Activated T-helper 1 cell treated with anti-CD3 and anti-CD28 coated beads, Interleukin-2, amount 50 U/mL, for 16 hours (primary cell): ENCODE results near the gene MGAT5.
"Not testable (repeated sequence)": the region's sequence is repeated elsewhere in the genome, so short reads cannot be mapped to it uniquely, and the experiment has no call there.

Source experiments
- DNase-seq, 2 donors: peaks; one replicate each; pipeline ENCODE4 v3.0.0-alpha.2; 2020; ENCODE audit warnings: low read depth in 1 of 2, low spot score in 1 of 2

Gene MGAT5

DNA sequence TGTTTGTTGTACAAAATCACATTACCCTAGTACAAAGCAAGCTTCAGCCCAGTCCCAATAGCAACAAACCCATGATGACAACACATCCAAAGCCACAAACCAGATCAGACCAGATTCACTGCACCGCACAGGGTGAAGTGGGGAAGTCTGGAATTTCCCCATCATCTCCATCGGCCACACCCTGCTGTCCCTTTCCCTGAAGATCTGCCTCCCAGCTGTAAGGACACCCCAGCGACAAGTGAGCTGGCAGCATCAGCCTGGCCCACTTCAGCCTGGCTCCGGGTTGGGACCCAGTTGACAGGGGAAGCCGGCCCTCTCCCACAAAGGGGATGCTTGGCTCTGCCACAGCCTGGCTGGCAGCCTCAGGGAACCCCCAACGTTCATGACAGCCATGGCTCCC lies 207.6 kb downstream of the MGAT5 start:
- no peak for DNase-seq

DNA sequence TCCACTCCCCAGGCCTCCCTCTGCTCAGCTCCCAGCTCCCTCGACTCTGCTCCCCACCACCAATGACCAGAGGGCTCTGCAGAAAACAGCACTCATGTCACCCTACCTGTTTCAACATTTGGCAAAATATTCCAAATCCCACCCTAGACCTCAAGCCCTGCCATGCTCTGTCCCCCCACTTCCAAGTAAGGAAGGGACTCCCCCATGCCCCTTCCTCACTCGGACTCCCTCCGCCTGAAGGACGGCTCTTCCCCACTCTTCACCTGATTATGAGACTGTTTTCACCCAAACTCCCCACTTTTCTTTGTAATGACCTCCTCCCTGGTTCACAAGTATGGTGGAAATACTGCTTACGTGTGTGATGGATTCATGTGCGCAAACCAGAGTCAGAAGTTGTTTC lies 208.4 kb downstream of the MGAT5 start:
- no peak for DNase-seq

DNA sequence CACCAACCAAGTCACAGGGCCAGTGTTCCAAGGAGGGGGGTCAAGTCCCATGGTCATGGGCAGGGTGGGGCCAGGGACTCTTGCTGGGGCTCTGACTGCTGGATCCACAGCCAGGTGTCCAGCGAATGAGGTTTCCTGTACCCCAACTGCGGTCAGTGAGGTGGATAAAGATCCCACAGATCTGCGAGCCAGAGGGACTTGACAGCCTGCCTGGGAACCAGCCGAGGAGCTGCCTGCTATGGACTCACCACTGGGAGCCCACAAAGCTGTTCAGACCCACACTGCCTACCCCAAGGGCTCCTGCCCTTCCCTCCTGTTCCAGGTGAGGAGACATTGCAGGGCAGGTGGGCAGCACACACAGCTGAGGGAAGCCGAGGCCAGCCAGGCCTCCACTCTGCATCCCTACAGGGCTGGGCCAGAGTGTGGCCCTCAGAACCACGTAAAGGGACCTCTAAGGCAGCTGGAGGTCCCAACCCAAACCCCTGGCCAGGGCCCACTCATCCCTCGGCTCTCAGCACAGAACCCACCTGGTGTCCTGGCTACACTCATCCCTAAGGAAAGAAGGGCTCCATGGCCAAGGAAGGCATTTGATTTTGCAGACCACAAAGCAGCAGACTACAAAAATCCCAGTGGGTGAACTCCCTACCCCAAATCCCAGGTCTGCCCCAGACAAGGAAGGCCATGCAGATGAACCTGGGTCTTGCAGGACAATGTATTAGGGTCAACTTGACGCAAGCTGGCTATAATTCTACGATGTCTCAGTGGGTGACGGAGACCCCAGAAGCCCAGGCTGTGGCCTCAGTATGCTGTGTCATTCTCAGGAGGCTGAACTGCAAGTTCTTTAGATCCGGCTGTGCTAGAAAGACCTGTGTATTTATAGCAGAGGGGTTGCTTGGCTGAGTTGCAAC lies 209.2 kb downstream of the MGAT5 start:
- DNase-seq: no peak

DNA sequence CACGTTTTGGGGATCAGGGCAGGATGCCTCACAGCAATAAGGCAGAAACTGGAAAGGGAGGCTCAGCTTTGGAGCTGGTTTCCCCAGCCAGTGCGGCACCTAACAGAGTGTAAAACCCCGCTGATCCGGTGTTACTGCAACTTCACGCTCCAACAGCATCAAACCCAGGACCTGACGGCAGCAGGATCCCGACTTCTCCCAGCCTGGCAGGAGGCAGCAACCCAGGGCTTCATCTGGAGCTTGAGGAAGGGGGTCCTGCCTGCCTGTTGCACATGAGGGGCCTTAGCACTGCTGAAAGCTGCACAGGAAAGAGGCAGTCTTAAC lies 209.8 kb downstream of the MGAT5 start:
- DNase-seq: no peak

DNA sequence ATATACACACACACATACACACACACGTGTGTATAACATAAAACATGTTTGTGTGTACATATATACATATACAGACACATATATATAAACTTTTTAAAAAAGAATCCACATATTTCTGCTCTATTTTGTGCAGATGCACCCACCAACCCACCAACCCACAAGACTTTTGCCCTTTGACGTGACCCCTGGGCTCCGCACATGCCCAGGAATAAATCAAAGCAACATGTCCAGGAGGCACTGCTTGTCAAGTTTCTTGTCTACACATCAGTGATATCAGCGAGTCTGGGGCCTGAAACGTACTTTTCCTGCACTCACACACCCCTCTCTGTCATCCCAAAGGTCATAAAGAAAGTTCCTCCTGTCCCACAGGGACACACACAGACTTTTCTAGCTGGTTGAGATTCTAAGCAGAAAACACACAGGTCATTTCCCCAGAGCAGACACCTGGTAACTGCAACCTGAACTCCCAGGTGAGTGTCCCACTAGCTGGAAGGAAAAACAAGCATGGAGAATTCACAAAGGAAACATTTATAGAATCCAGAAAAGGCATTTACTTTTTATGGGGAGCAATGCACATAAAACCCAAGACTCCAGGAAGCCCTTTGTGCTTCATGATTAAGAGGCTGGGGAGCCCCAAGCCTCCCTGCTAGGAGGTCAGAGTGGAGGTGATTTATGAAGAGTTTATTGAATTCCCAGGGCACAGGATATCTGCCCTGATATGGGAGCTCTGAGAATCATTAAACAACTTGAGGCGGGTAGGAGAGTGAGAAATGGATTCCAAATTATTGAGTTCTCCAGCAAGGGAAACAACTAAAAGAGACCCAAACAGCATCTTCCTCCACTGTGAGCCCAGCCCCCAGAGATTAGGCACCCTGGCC lies 211.6 kb downstream of the MGAT5 start:
- DNase-seq: no peak

DNA sequence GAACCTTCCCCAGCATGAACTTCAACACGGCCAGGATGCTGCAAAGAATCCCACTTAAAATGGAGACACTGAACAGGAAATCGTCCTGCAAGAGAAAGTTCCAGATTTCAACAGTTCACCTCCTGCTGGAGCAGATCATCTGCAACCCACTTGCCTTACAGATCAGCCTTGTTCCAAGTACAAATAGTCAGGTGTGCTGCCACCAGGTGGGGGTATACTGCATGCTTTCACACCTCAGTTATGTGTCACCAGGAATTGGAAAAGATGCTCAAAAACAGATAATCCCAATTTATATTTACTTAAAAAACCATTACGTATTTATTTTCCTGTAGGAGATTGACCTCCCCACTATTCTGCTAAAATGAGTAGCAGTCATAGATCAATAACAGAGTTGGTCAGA lies 212.3 kb downstream of the MGAT5 start:
- no peak for DNase-seq

DNA sequence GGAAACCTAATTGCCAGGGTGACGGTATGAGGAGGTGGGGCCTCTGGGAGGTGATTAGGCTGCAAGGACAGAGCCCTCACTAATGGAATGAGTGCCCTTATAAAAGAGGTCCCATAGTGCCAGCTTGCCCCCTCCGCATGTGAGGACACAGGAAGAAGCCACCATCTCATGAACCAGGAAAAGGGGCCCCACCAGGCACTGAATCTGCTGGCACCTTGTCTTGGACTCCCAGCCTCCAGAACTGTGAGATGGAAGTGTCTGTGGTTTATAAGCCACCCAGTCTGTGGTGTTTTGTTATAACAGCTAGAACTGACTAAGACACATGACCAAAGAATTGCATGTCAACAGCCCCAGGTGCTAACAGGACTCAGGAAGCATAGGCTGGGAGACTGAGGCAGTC lies 214.3 kb downstream of the MGAT5 start:
- no peak for DNase-seq

DNA sequence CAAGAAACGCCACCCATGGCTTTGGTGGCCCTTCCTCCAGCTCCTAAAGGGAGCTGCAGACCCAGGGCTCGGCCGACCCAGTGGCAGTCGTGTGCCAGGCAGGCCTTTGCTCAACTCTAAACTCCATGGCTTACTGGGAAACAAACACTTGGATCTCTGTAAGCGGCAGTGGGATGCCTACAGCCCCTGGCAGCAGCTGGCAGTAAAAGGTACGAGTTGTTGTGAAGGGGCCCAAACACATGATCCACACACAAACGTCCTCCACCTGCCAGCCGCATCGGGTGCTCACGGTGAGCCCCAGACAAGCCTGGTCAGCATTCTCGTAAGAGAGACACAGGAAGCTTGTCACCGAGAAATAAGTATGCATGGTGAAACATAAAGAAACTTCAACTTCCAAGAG lies 214.9 kb downstream of the MGAT5 start:
- no peak for DNase-seq

DNA sequence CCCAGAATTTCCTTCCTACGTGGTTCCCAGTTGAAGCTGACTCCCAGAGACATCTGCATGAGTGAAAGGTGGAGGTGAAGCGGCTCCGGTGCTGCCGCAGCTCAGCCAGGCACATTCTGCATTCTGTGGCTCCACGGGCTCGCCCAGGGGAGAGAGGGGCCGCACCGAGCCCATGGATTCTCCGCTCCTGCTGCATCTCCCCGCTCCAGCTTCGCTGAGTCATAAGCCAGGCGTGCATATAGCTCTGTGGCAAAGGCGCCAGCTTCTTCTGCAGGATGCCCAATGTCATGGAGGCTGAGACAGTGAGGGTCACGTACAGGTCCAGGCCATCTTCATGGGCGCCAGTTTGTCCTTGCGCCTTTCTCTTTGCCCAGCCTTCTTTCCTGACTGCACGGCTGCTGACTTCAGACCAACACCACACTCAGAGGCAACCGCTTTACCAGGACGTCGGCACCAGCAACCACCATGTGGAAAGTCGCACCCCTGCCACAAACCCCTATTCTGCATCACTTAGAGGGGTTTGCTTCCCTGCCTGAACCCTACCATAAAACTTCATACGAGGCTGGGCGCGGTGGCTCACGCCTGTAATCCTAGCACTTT lies 215.7 kb downstream of the MGAT5 start:
- no peak for DNase-seq

DNA sequence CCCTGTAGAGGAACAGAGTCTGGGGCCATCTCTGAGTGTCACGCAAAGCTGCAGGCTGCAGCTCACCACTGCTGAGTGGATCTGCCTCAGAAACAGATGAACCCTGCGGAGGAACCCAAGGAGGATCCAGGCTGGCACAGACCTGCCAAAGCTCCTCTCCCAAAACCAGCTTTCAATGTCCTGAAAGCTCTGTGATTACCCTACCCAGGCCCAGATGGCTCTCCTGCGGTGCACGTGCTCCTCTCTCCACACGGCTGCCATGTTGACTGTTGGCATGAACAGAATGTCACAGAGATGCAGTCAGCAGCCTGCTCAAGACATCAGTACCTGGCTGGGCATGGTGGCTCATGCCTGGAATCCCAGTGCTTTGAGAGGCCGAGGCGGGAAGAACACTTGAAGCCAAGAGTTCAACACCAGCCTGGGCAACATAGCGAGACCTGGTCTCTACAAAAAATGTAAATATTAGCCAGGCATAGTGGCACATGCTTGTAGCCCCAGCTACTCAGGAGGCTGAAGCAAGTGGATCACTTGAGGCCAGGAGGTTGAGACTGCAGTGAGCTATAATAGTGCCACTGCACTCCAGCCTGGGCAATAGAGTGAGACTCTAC lies 216.8 kb downstream of the MGAT5 start:
- no peak for DNase-seq

DNA sequence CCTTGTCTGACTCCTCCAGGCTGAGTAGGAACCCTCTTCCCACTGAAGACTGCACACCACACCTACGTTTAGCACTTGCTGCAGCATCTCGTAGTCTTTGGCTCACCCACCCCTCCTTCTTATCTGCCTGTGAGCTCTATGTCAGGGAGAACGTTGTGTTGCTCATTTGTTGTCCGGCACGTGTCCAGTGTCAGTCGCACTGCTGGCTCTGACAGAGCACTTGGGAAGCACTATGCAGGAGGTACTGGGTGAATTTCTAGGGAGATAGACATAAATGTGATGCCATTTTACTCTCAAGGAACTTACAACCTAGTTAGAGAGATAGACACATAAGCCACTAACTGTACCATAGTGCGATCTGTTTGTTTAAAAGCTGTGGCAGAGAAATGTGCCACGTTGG lies 223.1 kb downstream of the MGAT5 start:
- not testable (repeated sequence) for DNase-seq

DNA sequence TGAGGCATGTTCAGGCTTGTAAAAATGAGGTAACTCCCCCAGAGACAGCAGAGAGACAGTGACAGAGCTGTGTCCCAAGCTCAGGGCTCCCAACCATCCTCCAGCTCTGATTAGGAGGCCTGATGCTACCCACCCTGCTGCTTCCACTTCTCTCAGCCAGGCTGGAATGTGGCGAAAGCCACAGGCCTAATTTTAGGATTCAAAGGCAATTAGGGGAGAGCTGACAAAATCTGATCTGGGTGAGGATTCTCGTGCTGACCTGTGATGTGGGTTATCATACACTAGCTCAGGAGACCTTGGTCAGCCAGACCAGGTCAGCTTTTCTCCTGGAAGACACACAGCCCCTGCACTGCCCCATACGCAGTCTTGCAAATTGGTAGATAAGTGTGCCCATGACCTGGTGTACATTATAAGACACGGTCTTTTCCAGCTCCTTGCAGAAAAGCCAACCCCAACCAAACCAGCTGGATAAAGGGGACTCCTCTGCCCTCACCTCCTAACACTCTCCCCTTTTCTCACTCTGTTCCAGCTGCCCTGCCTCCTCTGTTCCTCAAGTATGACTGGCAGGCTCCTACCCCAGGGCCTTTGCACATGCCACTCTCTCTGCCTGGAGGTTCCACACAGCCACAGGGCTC lies 225.9 kb downstream of the MGAT5 start:
- DNase-seq: no peak

DNA sequence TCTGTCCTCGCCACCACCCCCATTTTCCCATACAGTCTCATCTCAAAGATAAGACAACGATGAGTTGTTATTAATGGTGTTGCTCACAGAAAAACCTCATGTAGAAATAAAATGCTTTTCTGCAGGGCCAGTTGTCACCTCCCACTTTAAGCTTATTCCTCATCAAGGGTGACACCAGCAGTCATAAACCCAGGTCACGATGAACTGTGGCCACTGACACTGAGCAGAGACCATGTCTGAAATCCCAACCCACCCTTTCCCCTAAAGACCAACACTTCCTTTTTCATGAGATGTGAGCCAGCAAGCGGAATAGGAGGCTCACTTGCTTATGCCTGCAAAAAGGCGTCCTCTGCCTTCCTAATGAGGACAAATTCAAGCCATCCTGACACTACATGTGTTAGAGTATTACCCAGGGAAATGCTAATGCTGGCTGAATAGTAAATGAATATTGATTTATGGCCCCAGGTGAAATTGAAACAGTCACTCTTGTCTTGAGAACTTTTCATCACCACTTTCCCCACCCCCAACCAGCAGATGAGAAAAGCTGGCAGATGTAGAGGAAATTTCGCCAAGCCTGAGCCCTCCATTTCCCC lies 228.4 kb downstream of the MGAT5 start:
- DNase-seq: no peak

DNA sequence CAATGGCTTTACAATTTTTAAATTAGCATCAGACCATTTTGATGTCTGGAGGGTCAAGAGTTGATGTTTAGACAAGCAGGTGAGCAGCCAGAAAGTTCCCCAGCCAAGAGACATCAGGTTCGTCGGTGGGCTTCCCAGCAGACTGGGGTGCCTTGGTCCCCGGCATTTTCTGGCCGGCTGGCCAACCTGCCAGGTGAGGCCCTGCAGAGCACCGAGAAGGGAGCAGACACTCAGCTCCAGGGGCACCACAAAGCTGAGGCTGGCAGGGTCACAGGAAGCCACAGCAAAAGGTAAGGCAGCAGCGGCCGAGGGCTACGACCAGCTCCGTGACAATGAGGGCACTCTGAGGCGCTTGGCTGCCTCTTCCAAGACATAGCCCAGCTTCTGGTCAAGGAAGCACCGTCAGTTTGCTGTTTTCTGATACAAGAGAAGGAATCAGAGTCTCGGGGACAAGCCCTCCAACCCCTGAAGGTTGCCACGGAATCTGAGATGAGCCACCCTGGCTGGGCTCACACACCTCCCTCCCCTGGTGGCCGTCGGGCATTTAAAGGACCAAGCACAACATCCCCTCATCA lies 229.0 kb downstream of the MGAT5 start:
- no peak for DNase-seq

DNA sequence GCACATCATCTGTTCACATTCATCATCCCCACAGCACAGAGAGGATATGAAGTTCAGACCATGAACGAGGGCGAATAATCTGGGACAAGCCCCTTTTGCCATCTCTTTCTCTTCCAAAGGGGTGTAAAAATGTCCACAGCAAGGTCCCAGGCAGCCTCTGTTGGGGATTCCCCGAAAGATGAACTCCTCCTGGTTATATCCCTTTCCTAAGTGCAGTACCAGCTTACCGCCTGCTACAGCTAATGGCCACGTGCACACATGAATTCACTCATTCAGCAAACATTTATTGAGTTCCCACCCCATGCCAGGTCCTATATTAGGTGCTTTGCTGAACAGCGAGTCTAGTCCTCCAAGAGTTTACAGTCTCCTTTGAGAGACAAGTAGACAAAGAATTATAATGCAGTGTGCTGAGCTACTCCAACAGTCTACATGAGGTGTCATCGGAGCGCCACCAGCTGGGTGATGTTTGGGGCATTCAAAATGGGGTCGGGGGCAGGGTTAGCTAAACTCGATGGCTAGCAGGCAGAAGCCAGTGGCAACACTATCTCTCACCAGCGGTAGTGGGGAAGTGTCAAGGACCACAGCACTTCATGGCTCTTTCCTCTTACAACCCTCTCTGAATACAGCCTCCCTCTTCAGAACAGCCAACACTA lies 236.0 kb downstream of the MGAT5 start:
- no peak for DNase-seq

DNA sequence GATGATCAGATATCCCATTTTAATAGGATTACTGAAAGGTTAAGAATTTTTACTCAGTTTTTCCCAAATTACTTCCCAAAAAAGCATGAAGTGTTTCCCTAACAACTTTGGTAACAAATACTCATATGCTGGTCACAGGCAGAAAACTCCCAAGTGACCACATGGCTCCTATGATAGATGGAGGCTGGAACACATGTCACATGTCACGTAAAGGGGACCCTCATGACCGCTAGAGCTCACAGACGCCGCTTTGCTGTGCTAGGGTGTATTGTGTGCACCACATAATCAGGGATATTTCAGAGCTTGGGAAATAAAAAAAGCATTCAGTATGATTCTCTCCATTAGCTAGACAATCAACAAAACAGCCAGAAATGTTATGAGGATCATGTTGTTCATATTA lies 236.7 kb downstream of the MGAT5 start:
- DNase-seq: no peak

DNA sequence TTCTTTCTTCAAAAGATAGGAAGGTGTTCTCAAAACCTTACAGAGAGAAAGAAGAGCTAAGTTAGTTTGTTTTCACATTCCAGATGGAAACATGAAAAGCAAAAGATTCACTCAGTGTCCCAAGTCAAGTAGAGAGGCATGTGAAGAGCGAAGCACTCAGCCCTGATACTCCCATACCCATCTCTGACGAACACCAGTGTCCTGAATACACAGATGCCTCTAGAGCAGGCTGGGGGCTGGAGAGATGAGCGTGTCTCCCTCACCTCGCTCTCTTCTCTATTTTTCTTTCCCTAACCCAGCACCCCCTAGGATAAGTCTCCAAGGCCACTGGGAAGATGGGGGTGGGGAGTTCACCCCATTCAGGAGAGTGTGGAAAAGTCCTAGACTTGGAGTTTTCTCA lies 237.2 kb downstream of the MGAT5 start:
- no peak for DNase-seq

DNA sequence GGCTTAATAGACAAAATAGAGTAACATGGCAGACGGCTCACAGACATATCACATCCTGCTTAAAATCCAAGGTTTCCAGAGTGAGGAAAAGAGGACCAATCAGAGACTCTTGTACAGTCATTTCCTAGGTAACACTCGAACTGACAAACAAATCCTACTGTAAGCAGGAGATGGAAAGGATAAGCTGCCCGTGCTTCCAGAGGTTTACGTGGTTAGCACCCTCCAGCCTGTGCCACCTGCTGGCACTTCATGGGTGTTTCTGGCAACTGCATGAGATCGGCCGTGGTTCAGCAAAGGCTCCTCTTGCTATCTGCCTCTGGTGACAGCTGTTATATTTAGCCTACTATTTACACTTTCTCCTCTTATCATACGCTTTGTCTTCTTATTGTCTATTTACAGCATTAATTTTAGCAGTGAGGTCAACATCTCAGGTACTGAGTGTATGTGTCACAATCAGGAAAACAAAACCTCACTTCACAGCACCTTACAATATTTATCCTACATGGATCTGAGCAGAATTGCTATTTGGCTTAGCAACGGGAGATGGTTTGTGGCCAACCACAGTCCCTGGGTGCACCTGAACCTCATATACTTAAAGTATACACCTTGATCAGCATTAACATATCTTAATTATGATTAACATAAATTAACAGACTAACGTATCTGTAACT lies 238.0 kb downstream of the MGAT5 start:
- no peak for DNase-seq

DNA sequence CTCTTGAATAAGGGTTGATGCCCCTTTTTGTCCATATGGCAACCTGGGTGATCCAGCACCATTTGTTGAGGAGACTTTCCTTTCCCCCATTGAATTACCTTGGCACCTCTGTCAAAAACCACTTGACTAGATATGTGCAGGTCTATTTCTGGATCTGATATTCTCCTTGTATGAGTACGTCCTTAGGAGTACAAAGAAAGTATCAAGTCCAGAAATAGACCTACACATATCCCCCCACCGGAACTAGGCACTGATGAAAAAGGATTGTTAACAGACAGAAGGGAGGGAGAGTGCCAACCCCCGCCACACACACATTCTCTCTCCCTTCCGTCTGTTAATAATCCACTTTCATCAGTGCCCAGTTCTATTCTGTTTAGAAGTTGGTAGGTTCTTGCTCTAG lies 239.9 kb downstream of the MGAT5 start:
- no peak for DNase-seq
